HepG2 (cell line): ENCODE data around the gene ADPGK. TPM values are rescaled to one million over a fixed set of nuclear protein-coding genes. Genes with fewer than 3 reads are reported as not detected.

Experiments
- BHLHE40 ChIP-seq: IDR thresholded peaks from 2 replicates; pipeline ENCODE4 v1.6.1; 2011; ENCODE audit warnings: low read length, improper control_type of control experiment
- SNAPC2 ChIP-seq: sonication (generic); formaldehyde crosslinking; IDR thresholded peaks from 2 replicates; pipeline ENCODE4 v1.8.1; 2022; ENCODE audit warnings: mild to moderate bottlenecking, missing genetic modification reagents
- ZBTB40 ChIP-seq, 2 experiments: fragments of 450-650 bp in 1 of 2; sonication (generic) in 1 of 2; formaldehyde crosslinking in 1 of 2; IDR thresholded peaks; 2 replicates each; pipeline versions ENCODE4 v1.6.1 to v1.8.0; 2016 to 2022; ENCODE audit warnings: antibody characterized with exemption in 1 of 2, mild to moderate bottlenecking in 1 of 2, missing genetic modification reagents in 1 of 2
- polyA plus RNA-seq, 8 experiments: library from polyadenylated mRNA; depleted of rRNA in 3 of 8; stranded (reverse) in 7 of 8; unstranded in 1 of 8; fragments of >200 nt; fragmentation: Illumina TruSeq in 4 of 8; extraction: Trizol in 4 of 8; gene quantifications; 2 replicates each; pipeline versions ENCODE4 v1.2.1 to v1.2.3, GENCODE V29; 2011 to 2016; ENCODE audit warnings: low read depth in 4 of 8, missing spikeins in 1 of 8, mixed read lengths in 1 of 8; ENCODE audit not compliant: insufficient read depth in 1 of 8
- total RNA-seq, 5 experiments: library from RNA; depleted of rRNA; stranded (reverse); fragments of >200 nt; fragmentation: Illumina TruSeq; extraction: Trizol; gene quantifications; 2 replicates each; pipeline ENCODE4 v1.2.3, GENCODE V29; 2016; ENCODE audit warnings: low read depth in 1 of 5
- TF ChIP-seq, protein P1 (sequence below): IDR thresholded peaks from 2 replicates; pipeline ENCODE4 v1.4.0; 2020; ENCODE audit warnings: mild to moderate bottlenecking, missing genetic modification reagents

The ADPGK gene
- total and polyA plus RNA-seq, 2 of the 13 experiments (the other 11 are each of a cell fraction or from before 2014, with no cell fraction given): 61.6 to 67.5 TPM

GRCh38 chr15:72797834-72798233, 14.3 kb upstream of the ADPGK start (continued):
- no peak for TF ChIP-seq ZBTB40 (IDR thresholded peaks at IDR 0.05)
- TF ChIP-seq ZBTB40 (CRISPR knock-in tag; IDR thresholded peaks at IDR 0.05): no peak
- peak; percentile 61; the same call in 1 of the 2 replicates for TF ChIP-seq BHLHE40
- TF ChIP-seq SNAPC2 (CRISPR knock-in tag): no peak
- TF ChIP-seq, protein P1, sequence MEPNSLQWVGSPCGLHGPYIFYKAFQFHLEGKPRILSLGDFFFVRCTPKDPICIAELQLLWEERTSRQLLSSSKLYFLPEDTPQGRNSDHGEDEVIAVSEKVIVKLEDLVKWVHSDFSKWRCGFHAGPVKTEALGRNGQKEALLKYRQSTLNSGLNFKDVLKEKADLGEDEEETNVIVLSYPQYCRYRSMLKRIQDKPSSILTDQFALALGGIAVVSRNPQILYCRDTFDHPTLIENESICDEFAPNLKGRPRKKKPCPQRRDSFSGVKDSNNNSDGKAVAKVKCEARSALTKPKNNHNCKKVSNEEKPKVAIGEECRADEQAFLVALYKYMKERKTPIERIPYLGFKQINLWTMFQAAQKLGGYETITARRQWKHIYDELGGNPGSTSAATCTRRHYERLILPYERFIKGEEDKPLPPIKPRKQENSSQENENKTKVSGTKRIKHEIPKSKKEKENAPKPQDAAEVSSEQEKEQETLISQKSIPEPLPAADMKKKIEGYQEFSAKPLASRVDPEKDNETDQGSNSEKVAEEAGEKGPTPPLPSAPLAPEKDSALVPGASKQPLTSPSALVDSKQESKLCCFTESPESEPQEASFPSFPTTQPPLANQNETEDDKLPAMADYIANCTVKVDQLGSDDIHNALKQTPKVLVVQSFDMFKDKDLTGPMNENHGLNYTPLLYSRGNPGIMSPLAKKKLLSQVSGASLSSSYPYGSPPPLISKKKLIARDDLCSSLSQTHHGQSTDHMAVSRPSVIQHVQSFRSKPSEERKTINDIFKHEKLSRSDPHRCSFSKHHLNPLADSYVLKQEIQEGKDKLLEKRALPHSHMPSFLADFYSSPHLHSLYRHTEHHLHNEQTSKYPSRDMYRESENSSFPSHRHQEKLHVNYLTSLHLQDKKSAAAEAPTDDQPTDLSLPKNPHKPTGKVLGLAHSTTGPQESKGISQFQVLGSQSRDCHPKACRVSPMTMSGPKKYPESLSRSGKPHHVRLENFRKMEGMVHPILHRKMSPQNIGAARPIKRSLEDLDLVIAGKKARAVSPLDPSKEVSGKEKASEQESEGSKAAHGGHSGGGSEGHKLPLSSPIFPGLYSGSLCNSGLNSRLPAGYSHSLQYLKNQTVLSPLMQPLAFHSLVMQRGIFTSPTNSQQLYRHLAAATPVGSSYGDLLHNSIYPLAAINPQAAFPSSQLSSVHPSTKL (CRISPR knock-in tag): peak; percentile 25; the same call in 1 of the 2 replicates
